Measurements from ENCODE around the gene STRADB.

The STRADB gene

GRCh38 chr2:201466050-201466675 is 14.6 kb downstream of the STRADB start:
- no peak overlapping the region for H3K4me3 ChIP-seq (ENCODE audit: control insufficient read depth, low read depth, low read length)
- DNase-seq (ENCODE audit: low read depth): peak; percentile 61
- TF ChIP-seq CTCF (IDR thresholded peaks at IDR 0.05; ENCODE audit: control insufficient read depth, insufficient read depth, low read depth, low read length, missing control alignments): no peak

GRCh38 chr2:201467666-201468065 is 16.1 kb downstream of the STRADB start:
- TF ChIP-seq CTCF (IDR thresholded peaks at IDR 0.05; ENCODE audit: control insufficient read depth, insufficient read depth, low read depth, low read length, missing control alignments): no peak
- no peak overlapping the region for H3K4me3 ChIP-seq (ENCODE audit: control insufficient read depth, low read depth, low read length)
- no peak for DNase-seq (ENCODE audit: low read depth)

- DNase-seq (ENCODE audit: low read depth): no peak
- no peak overlapping the region for H3K4me3 ChIP-seq (ENCODE audit: control insufficient read depth, low read depth, low read length)
- no peak for TF ChIP-seq CTCF (IDR thresholded peaks at IDR 0.05; ENCODE audit: control insufficient read depth, insufficient read depth, low read depth, low read length, missing control alignments)
Measured at GRCh38 chr2:201470821-201471731, 19.5 kb downstream of the STRADB start.

GRCh38 chr2:201471732-201472393 is 20.3 kb downstream of the STRADB start:
- peak; percentile 38 for DNase-seq (ENCODE audit: low read depth)
- no peak overlapping the region for H3K4me3 ChIP-seq (ENCODE audit: control insufficient read depth, low read depth, low read length)
- TF ChIP-seq CTCF (IDR thresholded peaks at IDR 0.05; ENCODE audit: control insufficient read depth, insufficient read depth, low read depth, low read length, missing control alignments): no peak

- no peak for TF ChIP-seq CTCF (IDR thresholded peaks at IDR 0.05; ENCODE audit: control insufficient read depth, insufficient read depth, low read depth, low read length, missing control alignments)
- DNase-seq (ENCODE audit: low read depth): no peak
- H3K4me3 ChIP-seq (ENCODE audit: control insufficient read depth, low read depth, low read length): no peak overlapping the region
Measured at GRCh38 chr2:201472411-201472810, 20.9 kb downstream of the STRADB start.

GRCh38 chr2:201482543-201482942 is 31.0 kb downstream of the STRADB start:
- no peak overlapping the region for H3K4me3 ChIP-seq (ENCODE audit: control insufficient read depth, low read depth, low read length)
- TF ChIP-seq CTCF (IDR thresholded peaks at IDR 0.05; ENCODE audit: control insufficient read depth, insufficient read depth, low read depth, low read length, missing control alignments): no peak
- no peak for DNase-seq (ENCODE audit: low read depth)
